K562 treated with DMSO at 1 percent for 24 hours (cell line): ENCODE measurements around the gene UBXN7. TPM values are rescaled to one million over a fixed set of nuclear protein-coding genes. Genes with fewer than 3 reads are reported as not detected.

Experiments used
- total RNA-seq: library from RNA; unstranded; fragments of 300-600 nt; gene quantifications from 2 replicates; pipeline ENCODE4 v1.2.3, GENCODE V29; 2022; ENCODE audit warnings: low read depth; ENCODE audit not compliant: insufficient read depth

Gene UBXN7
- 9.9 and 11.1 TPM in 2 replicates for total RNA-seq

GRCh38 chr3:196432137-196432879 is at the start of gene UBXN7:
UBXN7 (minus strand) TSS chr3:196432427; CDS start chr3:196432399, 28 bp downstream.

GRCh38 chr3:196317687-196318467 is 114.3 kb downstream of the UBXN7 start, which contains the start of gene DYNLT2B:
DYNLT2B (minus strand) TSS chr3:196318240; CDS start chr3:196318152, 88 bp downstream.

Other genes starting within 250 kb of the UBXN7 start
- 5.6 and 7.5 TPM in 2 replicates for gene ZDHHC19, start 221.0 kb downstream of the UBXN7 start, total RNA-seq
- 1.2 TPM in 1 of 2 replicates, not detected in the other for gene SLC51A, start 215.9 kb downstream of the UBXN7 start, total RNA-seq
- gene PCYT1A, start 144.7 kb downstream of the UBXN7 start, total RNA-seq, result 43.4 and 44.6 TPM in 2 replicates
- gene DYNLT2B, start 114.2 kb downstream of the UBXN7 start, total RNA-seq, result 12.3 and 20.5 TPM in 2 replicates
- 9.5 and 9.8 TPM in 2 replicates for gene TM4SF19, start 94.0 kb downstream of the UBXN7 start, total RNA-seq
- 12.6 and 13.0 TPM in 2 replicates for gene RNF168, start 71.3 kb upstream of the UBXN7 start, total RNA-seq
- gene SMCO1, start 82.9 kb upstream of the UBXN7 start, total RNA-seq, result not detected in 2 replicates
- gene WDR53, start 136.1 kb upstream of the UBXN7 start, total RNA-seq, result 15.0 and 16.8 TPM in 2 replicates
- 9.6 and 10.8 TPM in 2 replicates for gene FBXO45, start 136.2 kb upstream of the UBXN7 start, total RNA-seq
- 12.1 and 12.3 TPM in 2 replicates for gene NRROS, start 207.3 kb upstream of the UBXN7 start, total RNA-seq